SU-DHL-6 (cell line): Measurements from ENCODE around the gene BOLA3.

Experiments
- EZH2phosphoT487 ChIP-seq: fragments of 200-600 bp; sonication (generic), shearing (Covaris generic); conservative IDR thresholded peaks from 2 replicates; pipeline ENCODE4 v1.6.1; 2018; ENCODE audit warnings: mild to moderate bottlenecking, antibody characterized with exemption, low read length, moderate library complexity, mixed read lengths
- TF ChIP-seq, protein P1 (sequence below): fragments of 200-600 bp; sonication (generic); IDR thresholded peaks from one replicate; pipeline ENCODE4 v1.5.1; 2017; ENCODE audit warnings: antibody characterized with exemption, mild to moderate bottlenecking, low read length, moderate library complexity; ENCODE audit not compliant: insufficient read depth, poor library complexity, severe bottlenecking

DNA sequence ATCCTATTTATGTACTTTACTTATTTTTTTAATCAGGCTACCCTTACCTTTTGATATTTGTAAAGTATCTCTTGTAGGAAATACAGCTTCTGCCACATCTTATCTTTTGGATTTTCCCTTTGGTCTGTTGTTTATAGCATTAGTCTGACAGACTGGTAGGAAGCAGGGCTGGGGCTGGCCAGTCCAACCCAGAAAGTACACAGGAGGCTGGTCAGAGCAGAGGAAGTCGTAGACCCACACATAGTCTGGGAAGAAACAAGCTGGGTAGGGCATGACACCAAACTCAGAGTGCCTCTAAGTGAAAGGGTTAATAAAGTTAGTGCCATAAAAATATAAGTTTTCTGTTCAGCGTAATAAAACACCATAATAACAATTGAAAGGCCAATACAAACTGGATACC is 51.7 kb downstream of the BOLA3 start:
- TF ChIP-seq, protein P1, sequence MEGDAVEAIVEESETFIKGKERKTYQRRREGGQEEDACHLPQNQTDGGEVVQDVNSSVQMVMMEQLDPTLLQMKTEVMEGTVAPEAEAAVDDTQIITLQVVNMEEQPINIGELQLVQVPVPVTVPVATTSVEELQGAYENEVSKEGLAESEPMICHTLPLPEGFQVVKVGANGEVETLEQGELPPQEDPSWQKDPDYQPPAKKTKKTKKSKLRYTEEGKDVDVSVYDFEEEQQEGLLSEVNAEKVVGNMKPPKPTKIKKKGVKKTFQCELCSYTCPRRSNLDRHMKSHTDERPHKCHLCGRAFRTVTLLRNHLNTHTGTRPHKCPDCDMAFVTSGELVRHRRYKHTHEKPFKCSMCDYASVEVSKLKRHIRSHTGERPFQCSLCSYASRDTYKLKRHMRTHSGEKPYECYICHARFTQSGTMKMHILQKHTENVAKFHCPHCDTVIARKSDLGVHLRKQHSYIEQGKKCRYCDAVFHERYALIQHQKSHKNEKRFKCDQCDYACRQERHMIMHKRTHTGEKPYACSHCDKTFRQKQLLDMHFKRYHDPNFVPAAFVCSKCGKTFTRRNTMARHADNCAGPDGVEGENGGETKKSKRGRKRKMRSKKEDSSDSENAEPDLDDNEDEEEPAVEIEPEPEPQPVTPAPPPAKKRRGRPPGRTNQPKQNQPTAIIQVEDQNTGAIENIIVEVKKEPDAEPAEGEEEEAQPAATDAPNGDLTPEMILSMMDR: no peak
- no peak for TF ChIP-seq EZH2phosphoT487
